ENCODE results near the gene STK4.

The STK4 gene

DNA sequence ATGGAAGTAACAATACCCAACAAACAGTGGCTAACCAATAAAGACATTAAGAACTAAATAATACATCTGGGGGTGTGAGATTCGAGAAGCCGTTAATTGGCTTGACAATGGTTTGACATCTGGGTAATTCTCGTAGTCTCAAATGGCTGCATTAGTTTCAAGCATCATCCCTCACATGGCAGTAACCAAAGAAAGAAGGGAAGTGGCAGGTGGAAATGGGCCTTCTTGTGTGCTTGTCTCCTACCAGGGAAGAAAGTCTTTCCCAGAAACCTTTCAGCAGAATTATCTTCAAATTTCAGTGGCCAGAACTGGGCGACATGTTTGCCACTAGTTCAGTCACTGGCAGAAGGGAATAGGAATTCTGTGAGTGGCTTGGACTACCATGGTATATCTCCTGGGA lies 10.4 kb downstream of the STK4 start:
- no peak for DNase-seq
- peaks cover 50% of the 10 kb centered on the region for H3K36me3 ChIP-seq (ENCODE audit: control insufficient read depth, insufficient read depth, low read length)
- no peaks in the 10 kb centered on the region for H3K9me3 ChIP-seq (ENCODE audit: control insufficient read depth, low read length)
- H3K27me3 ChIP-seq (replicated peaks; ENCODE audit: control insufficient read depth, insufficient read depth, low read length, poor library complexity, severe bottlenecking), result no peaks in the 10 kb centered on the region
- H3K4me1 ChIP-seq (ENCODE audit: control insufficient read depth, insufficient read depth, low read length, poor library complexity, severe bottlenecking), result peaks cover 59% of the 10 kb centered on the region
- peak overlapping the region; percentile 88 for H3K27ac ChIP-seq (ENCODE audit: insufficient read depth, low read length, poor library complexity, severe bottlenecking)
- no peak overlapping the region for H3K4me3 ChIP-seq (ENCODE audit: insufficient read depth, low read depth, low read length, poor library complexity, severe bottlenecking)

DNA sequence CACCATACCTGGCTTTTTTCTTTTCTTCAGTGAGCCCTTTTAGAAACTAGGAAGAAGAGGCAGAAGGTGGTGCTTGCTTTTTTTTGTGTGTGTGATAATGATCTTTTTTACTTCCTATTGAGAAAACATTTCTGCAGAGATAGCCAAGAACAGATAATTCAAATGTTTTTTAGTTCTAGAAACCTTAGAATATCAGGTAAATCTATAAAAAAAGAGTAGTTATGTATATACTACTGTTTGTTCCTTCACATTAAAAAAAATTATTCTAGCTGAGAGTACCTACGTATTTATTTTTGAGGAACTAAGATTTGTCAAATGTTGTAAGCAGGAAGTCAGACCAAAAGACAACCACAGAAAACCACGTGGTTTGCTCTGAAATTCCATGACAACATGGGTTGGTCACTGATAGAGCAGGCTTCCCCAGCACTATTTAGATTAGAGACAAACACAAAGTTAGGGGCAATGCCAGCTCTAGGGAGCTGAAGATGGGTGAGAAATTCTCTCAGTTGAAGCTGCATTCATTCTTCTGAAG lies 12.8 kb downstream of the STK4 start:
- Histone ChIP-seq H3K27ac (ENCODE audit: insufficient read depth, low read length, poor library complexity, severe bottlenecking) (peak overlapping the region; percentile 88), H3K4me3 (ENCODE audit: insufficient read depth, low read depth, low read length, poor library complexity, severe bottlenecking) (peak overlapping the region; percentile 16), H3K9me3 (ENCODE audit: control insufficient read depth, low read length) (no peaks in the 10 kb centered on the region), H3K4me1 (ENCODE audit: control insufficient read depth, insufficient read depth, low read length, poor library complexity, severe bottlenecking) (peaks cover 63% of the 10 kb centered on the region), H3K36me3 (ENCODE audit: control insufficient read depth, insufficient read depth, low read length) (peaks cover 54% of the 10 kb centered on the region), H3K27me3 (replicated peaks; ENCODE audit: control insufficient read depth, insufficient read depth, low read length, poor library complexity, severe bottlenecking) (no peaks in the 10 kb centered on the region)
- DNase-seq, result peak; percentile 60 to 70 (median 64)

GRCh38 chr20:44981736-44982406 lies 15.6 kb downstream of the STK4 start:
- H3K27me3 ChIP-seq (replicated peaks; ENCODE audit: control insufficient read depth, insufficient read depth, low read length, poor library complexity, severe bottlenecking), result no peaks in the 10 kb centered on the region
- DNase-seq, result no peak
- H3K4me3 ChIP-seq (ENCODE audit: insufficient read depth, low read depth, low read length, poor library complexity, severe bottlenecking), result no peak overlapping the region
- H3K27ac ChIP-seq (ENCODE audit: insufficient read depth, low read length, poor library complexity, severe bottlenecking), result peak overlapping the region; percentile 88
- peaks cover 40% of the 10 kb centered on the region for H3K36me3 ChIP-seq (ENCODE audit: control insufficient read depth, insufficient read depth, low read length)
- H3K4me1 ChIP-seq (ENCODE audit: control insufficient read depth, insufficient read depth, low read length, poor library complexity, severe bottlenecking), result peaks cover 71% of the 10 kb centered on the region
- no peaks in the 10 kb centered on the region for H3K9me3 ChIP-seq (ENCODE audit: control insufficient read depth, low read length)

- H3K9me3 ChIP-seq (ENCODE audit: control insufficient read depth, low read length), result no peaks in the 10 kb centered on the region
- no peaks in the 10 kb centered on the region for H3K27me3 ChIP-seq (replicated peaks; ENCODE audit: control insufficient read depth, insufficient read depth, low read length, poor library complexity, severe bottlenecking)
- DNase-seq, result no peak
- peaks cover 58% of the 10 kb centered on the region for H3K4me1 ChIP-seq (ENCODE audit: control insufficient read depth, insufficient read depth, low read length, poor library complexity, severe bottlenecking)
- H3K36me3 ChIP-seq (ENCODE audit: control insufficient read depth, insufficient read depth, low read length), result peaks cover 40% of the 10 kb centered on the region
- H3K4me3 ChIP-seq (ENCODE audit: insufficient read depth, low read depth, low read length, poor library complexity, severe bottlenecking), result no peak overlapping the region
- H3K27ac ChIP-seq (ENCODE audit: insufficient read depth, low read length, poor library complexity, severe bottlenecking), result peak overlapping the region; percentile 43
Measured at GRCh38 chr20:44983093-44983674, 16.9 kb downstream of the STK4 start.

GRCh38 chr20:44988631-44989171 lies 22.4 kb downstream of the STK4 start:
- H3K4me3 ChIP-seq (ENCODE audit: insufficient read depth, low read depth, low read length, poor library complexity, severe bottlenecking), result no peak overlapping the region
- peaks cover 15% of the 10 kb centered on the region for H3K36me3 ChIP-seq (ENCODE audit: control insufficient read depth, insufficient read depth, low read length)
- peaks cover 23% of the 10 kb centered on the region for H3K4me1 ChIP-seq (ENCODE audit: control insufficient read depth, insufficient read depth, low read length, poor library complexity, severe bottlenecking)
- H3K27ac ChIP-seq (ENCODE audit: insufficient read depth, low read length, poor library complexity, severe bottlenecking), result no peak overlapping the region
- no peaks in the 10 kb centered on the region for H3K9me3 ChIP-seq (ENCODE audit: control insufficient read depth, low read length)
- no peak for DNase-seq
- no peaks in the 10 kb centered on the region for H3K27me3 ChIP-seq (replicated peaks; ENCODE audit: control insufficient read depth, insufficient read depth, low read length, poor library complexity, severe bottlenecking)

GRCh38 chr20:44990425-44990824 lies 24.1 kb downstream of the STK4 start:
- Histone ChIP-seq H3K27me3 (replicated peaks; ENCODE audit: control insufficient read depth, insufficient read depth, low read length, poor library complexity, severe bottlenecking) (no peaks in the 10 kb centered on the region), H3K27ac (ENCODE audit: insufficient read depth, low read length, poor library complexity, severe bottlenecking) (peak overlapping the region; percentile 60), H3K4me1 (ENCODE audit: control insufficient read depth, insufficient read depth, low read length, poor library complexity, severe bottlenecking) (peaks cover 23% of the 10 kb centered on the region), H3K9me3 (ENCODE audit: control insufficient read depth, low read length) (no peaks in the 10 kb centered on the region), H3K4me3 (ENCODE audit: insufficient read depth, low read depth, low read length, poor library complexity, severe bottlenecking) (peak overlapping the region; percentile 40), H3K36me3 (ENCODE audit: control insufficient read depth, insufficient read depth, low read length) (peaks cover 8% of the 10 kb centered on the region)
- no peak for DNase-seq

- peak overlapping the region; percentile 60 for H3K27ac ChIP-seq (ENCODE audit: insufficient read depth, low read length, poor library complexity, severe bottlenecking)
- no peaks in the 10 kb centered on the region for H3K9me3 ChIP-seq (ENCODE audit: control insufficient read depth, low read length)
- H3K4me1 ChIP-seq (ENCODE audit: control insufficient read depth, insufficient read depth, low read length, poor library complexity, severe bottlenecking), result peaks cover 21% of the 10 kb centered on the region
- H3K4me3 ChIP-seq (ENCODE audit: insufficient read depth, low read depth, low read length, poor library complexity, severe bottlenecking), result peak overlapping the region; percentile 40
- no peak for DNase-seq
- no peaks in the 10 kb centered on the region for H3K27me3 ChIP-seq (replicated peaks; ENCODE audit: control insufficient read depth, insufficient read depth, low read length, poor library complexity, severe bottlenecking)
- H3K36me3 ChIP-seq (ENCODE audit: control insufficient read depth, insufficient read depth, low read length), result peaks cover 8% of the 10 kb centered on the region
Measured at GRCh38 chr20:44990957-44991356, 24.6 kb downstream of the STK4 start.

DNA sequence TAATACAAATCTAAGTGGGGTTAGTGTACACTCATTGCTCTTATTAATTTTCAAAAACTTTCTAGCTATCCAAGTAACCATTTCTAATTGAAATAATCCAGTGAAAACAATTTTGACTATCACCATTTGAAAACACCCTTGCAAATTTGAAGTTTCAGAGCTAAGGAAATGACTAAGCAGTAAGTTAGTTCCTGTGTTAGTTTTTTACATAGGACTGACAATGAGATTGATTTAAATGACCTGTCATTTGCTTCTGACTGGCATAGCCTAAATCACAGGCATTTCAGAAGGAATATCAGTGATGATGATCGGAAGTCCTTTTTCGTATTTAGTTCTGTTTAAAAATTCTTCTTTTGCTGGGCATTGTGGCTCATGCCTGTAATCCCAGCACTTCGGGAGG lies 27.0 kb downstream of the STK4 start:
- peaks cover 32% of the 10 kb centered on the region for H3K36me3 ChIP-seq (ENCODE audit: control insufficient read depth, insufficient read depth, low read length)
- H3K27me3 ChIP-seq (replicated peaks; ENCODE audit: control insufficient read depth, insufficient read depth, low read length, poor library complexity, severe bottlenecking), result no peaks in the 10 kb centered on the region
- H3K9me3 ChIP-seq (ENCODE audit: control insufficient read depth, low read length), result no peaks in the 10 kb centered on the region
- peaks cover 14% of the 10 kb centered on the region for H3K4me1 ChIP-seq (ENCODE audit: control insufficient read depth, insufficient read depth, low read length, poor library complexity, severe bottlenecking)
- no peak for DNase-seq
- no peak overlapping the region for H3K4me3 ChIP-seq (ENCODE audit: insufficient read depth, low read depth, low read length, poor library complexity, severe bottlenecking)
- no peak overlapping the region for H3K27ac ChIP-seq (ENCODE audit: insufficient read depth, low read length, poor library complexity, severe bottlenecking)

- peaks cover 4% of the 10 kb centered on the region for H3K4me1 ChIP-seq (ENCODE audit: control insufficient read depth, insufficient read depth, low read length, poor library complexity, severe bottlenecking)
- peaks cover 66% of the 10 kb centered on the region for H3K36me3 ChIP-seq (ENCODE audit: control insufficient read depth, insufficient read depth, low read length)
- no peaks in the 10 kb centered on the region for H3K27me3 ChIP-seq (replicated peaks; ENCODE audit: control insufficient read depth, insufficient read depth, low read length, poor library complexity, severe bottlenecking)
- H3K9me3 ChIP-seq (ENCODE audit: control insufficient read depth, low read length), result no peaks in the 10 kb centered on the region
- DNase-seq, result no peak
- no peak overlapping the region for H3K4me3 ChIP-seq (ENCODE audit: insufficient read depth, low read depth, low read length, poor library complexity, severe bottlenecking)
- no peak overlapping the region for H3K27ac ChIP-seq (ENCODE audit: insufficient read depth, low read length, poor library complexity, severe bottlenecking)
Measured at GRCh38 chr20:44997171-44997570, 30.9 kb downstream of the STK4 start.

DNA sequence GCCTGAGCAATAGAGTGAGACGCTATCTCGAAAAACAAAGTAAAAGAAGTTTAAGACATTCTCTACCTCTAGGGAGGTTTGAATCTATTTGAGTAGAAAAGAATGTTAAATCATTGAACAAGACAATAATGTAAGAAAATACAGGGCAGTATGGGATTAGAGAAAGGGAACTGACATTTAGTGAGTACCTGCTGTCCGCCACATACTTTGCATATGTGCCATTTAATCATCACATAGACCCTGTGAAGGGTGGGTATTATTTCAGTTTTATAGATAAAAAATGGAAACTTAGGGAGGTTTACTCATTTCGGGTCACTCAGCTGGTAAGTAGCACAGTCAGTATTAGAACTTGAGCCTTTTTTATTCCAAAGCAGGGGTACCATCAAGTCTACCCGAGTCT lies 31.4 kb downstream of the STK4 start:
- DNase-seq, result no peak
- Histone ChIP-seq H3K4me3 (ENCODE audit: insufficient read depth, low read depth, low read length, poor library complexity, severe bottlenecking) (no peak overlapping the region), H3K9me3 (ENCODE audit: control insufficient read depth, low read length) (no peaks in the 10 kb centered on the region), H3K27me3 (replicated peaks; ENCODE audit: control insufficient read depth, insufficient read depth, low read length, poor library complexity, severe bottlenecking) (no peaks in the 10 kb centered on the region), H3K36me3 (ENCODE audit: control insufficient read depth, insufficient read depth, low read length) (peaks cover 71% of the 10 kb centered on the region), H3K4me1 (ENCODE audit: control insufficient read depth, insufficient read depth, low read length, poor library complexity, severe bottlenecking) (peaks cover 4% of the 10 kb centered on the region), H3K27ac (ENCODE audit: insufficient read depth, low read length, poor library complexity, severe bottlenecking) (peak overlapping the region; percentile 6)

Data from effector memory CD4-positive, alpha-beta T cell (primary cell).